T47D (cell line): ENCODE data around the gene RSPO1.
"Not testable (repeated sequence)": the region's sequence is repeated elsewhere in the genome, so short reads cannot be mapped to it uniquely, and the experiment has no call there.

Experiments
- DNase-seq, 2 experiments: peaks; one replicate each; pipeline versions ENCODE4 v3.0.0 to v3.0.0-alpha.2; 2011 to 2012; ENCODE audit warnings: low read depth in 1 of 2, low spot score in 1 of 2
- JUND ChIP-seq: IDR thresholded peaks from 2 replicates; pipeline ENCODE4 v1.6.1; 2012; ENCODE audit warnings: low read depth
- in situ Hi-C: cut with HindIII; loops from 2 replicates; pipeline ENCODE4 v1.10.0; 2016; ENCODE audit warnings: low sequenced_read_pairs, low pct_unique_long_range_greater_than_20kb

RSPO1 gene

GRCh38 chr1:37605061-37605650 lies 29.5 kb downstream of the RSPO1 start:
- DNase-seq = no peak
- in situ Hi-C loops = no loop called here
- TF ChIP-seq JUND = no peak

GRCh38 chr1:37602750-37603694 lies 31.7 kb downstream of the RSPO1 start:
- no peak for TF ChIP-seq JUND
- peak; percentile 12 to 48 for DNase-seq
- in situ Hi-C loops = no loop called here

DNA sequence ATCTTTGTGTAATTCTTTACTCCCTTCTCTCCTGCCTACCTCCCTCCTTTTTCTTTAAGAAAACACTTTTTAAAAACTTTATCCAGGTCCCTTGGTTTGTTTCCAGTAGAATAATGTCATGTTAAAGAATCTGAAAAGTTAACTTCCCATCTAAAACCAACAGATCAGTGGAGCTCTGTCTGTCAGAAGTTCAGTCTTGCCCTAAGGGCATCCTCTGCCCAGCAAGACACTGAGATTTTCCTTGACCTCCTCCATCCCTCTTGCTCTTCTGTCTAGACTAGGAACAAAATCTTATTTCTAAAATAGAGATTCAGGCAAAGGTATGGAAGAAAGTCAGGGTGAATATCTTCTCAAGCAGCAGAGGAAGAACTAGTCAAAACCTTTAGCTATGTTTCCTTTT lies 33.3 kb downstream of the RSPO1 start:
- no peak for TF ChIP-seq JUND
- in situ Hi-C loops = no loop called here
- DNase-seq = no peak

GRCh38 chr1:37599940-37600339 lies 34.8 kb downstream of the RSPO1 start:
- DNase-seq = no peak
- TF ChIP-seq JUND = no peak
- in situ Hi-C loops = no loop called here

DNA sequence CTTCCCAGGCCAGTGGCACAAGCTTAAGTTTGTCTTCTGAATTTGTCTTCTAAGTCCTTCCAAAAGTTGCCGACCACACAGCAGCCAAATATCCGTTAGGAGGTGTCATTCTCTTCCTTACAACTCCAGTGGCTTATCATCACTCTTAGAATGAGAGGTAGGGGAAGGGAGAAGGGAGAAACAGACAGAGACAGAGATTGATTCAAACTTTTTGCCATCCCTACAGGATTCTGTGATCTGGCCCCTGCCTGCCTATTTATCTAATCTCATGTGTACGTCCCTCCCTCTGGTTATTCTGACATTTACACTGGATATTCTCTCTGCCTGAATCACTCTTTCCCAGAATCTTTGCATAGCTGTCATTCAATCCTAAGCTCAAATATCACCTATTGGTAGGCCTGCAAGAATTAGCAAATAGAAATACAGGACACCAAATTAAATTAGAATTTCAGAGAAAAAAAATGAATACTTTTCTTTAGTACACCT lies 38.5 kb downstream of the RSPO1 start:
- DNase-seq = no peak
- in situ Hi-C loops = no loop called here
- TF ChIP-seq JUND = no peak

DNA sequence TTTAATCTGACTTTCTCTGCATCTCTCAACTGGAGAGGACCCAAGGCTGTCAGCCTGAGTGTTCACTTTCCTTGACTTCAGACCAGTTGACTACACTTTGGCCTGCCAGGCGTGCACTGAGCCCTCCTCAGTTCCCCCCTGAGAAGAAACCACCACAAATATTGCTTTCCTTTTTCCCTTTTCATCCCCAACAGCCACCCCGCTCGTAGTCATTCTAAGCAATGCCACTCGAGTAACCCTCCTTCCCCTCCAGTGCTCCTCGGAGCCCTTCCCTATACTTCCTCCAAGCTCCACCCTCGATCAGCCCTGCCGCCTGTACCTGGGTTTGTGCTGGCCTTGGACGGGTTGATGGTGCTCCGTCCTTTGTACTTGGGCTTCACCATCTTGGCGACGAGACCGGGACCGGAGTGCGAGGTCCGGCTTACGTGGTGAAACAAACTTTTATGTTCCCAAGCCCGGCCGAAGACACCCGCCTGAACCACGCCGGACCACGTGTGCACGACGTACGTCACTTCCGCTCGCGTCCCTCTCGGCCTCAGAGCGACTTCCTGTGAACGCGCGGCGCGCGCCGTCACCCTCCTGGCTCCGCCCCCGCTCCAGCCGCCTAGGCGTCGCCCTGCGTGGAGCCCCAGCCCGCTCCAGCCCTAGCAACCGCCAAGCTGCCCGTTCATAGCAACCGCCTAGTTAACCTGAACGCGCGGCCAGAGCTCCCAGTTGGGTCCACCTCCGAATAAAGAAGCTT lies 39.1 kb downstream of the RSPO1 start, which contains the start of gene GNL2:
Gene GNL2, minus strand, starts transcription at position 498 of the 742 bp plus-strand sequence. Its CDS starts 115 bp downstream, at position 383.
- in situ Hi-C loops = no loop called here
- peak; percentile 83 to 93 for DNase-seq
- TF ChIP-seq JUND = no peak

DNA sequence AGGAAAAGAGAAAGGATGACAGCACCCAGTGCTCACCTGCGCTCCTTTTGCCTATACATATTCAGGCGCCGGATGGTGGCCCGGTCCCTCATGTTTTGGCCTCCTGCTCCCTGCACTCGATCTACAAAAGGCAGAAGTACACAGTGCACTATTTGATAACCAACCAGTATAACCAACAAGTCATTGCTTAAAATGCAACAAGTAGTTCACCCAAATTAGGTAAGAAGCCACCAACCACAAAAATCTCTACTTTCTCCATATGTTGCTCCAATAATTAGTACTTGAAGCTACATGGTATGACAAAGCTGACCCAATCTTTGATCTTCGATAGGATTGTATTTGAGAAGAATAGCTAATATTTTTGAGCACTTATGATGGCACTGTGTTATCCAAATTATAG lies 41.0 kb downstream of the RSPO1 start:
- DNase-seq = no peak
- in situ Hi-C loops = no loop called here
- TF ChIP-seq JUND = no peak

DNA sequence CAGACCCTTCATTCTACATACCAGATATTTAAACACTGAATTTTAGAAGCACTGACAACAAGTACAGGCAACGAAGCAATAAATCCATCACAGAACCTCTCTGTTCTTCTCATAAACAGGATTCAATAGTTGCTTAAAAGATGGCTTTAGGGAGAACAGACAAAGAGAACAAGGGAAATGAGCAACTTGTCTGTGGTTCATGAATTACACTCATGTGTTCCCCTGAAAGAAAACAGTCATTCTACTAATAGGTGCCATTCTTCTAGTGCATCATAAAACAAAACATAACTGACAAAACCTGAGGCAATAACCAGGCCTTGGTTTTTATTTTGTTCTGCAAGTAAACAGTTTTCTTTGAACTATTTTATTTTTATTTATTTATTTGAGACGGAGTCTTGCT lies 45.8 kb downstream of the RSPO1 start:
- no peak for DNase-seq
- in situ Hi-C loops = no loop called here
- TF ChIP-seq JUND = no peak

DNA sequence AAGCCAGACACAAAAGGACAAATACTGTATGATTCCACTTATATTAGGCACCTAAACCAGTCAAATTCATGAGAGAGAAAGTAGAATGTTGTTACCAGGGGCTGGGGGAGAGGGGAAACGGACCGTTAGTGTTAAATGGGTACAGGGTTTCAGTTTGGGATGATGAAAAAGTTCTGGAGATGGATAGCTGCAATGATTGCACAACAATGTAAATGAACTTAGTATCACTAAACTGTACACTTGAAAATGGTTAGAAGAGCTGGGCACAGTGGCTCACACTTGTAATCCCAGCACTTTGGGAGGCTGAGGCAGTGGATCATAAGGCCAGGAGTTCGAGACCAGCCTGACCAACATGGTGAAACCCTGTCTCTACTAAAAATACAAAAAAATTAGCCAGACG lies 50.1 kb downstream of the RSPO1 start:
- not testable (repeated sequence) for DNase-seq

DNA sequence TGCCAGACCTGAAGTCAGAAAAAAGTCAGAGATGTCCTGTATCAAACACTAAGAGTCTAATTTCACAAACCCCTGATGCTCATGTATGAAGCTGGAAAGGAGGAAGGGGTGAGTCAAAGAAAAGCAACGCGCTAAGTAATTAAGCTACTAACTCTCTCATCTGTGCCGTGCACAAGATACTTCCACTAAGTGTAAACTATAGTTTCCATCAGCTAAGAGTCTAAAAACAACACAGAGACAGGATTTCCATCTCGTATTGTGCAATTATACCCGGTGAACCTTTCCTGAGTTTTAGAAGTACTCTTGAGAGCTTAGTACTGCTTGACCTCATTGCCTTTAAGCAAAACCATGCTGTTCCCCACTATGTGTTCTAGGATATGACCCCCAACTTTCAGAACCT lies 59.0 kb downstream of the RSPO1 start:
- in situ Hi-C loops = no loop called here
- TF ChIP-seq JUND = no peak
- no peak for DNase-seq

More for the DNA sequence above, 50.1 kb downstream of the RSPO1 start:
- in situ Hi-C loops = not testable (repeated sequence)

- no peak for DNase-seq
- in situ Hi-C loops = no loop called here
Observed at GRCh38 chr1:37574834-37575480, 59.7 kb downstream of the RSPO1 start.

More at GRCh38 chr1:37574834-37575480, 59.7 kb downstream of the RSPO1 start:
- no peak for TF ChIP-seq JUND
